Fibroblast of skin of abdomen (primary cell): ENCODE data around the gene PARVA.

Source experiments
- DNase-seq: peaks from one replicate; pipeline ENCODE4 v3.0.0-alpha.2; 2013

Gene PARVA

GRCh38 chr11:12534549-12534948 is 157.2 kb downstream of the PARVA start:
- DNase-seq: no peak

- no peak for DNase-seq
These were observed 157.9 kb downstream of the PARVA start for GRCh38 chr11:12535321-12535720.

GRCh38 chr11:12536566-12536965 is 159.2 kb downstream of the PARVA start:
- DNase-seq: no peak

GRCh38 chr11:12537778-12538401 is 160.5 kb downstream of the PARVA start:
- DNase-seq: no peak

- no peak for DNase-seq
These were observed 161.6 kb downstream of the PARVA start for GRCh38 chr11:12538889-12539421.

- DNase-seq: peak; percentile 95
These were observed 162.2 kb downstream of the PARVA start for GRCh38 chr11:12539572-12539971.

- DNase-seq: peak; percentile 68
These were observed 162.8 kb downstream of the PARVA start for GRCh38 chr11:12540075-12540680.

GRCh38 chr11:12540913-12541582 is 163.7 kb downstream of the PARVA start:
- DNase-seq: peak; percentile 96

- DNase-seq: no peak
These were observed 164.3 kb downstream of the PARVA start for GRCh38 chr11:12541583-12542151.

- DNase-seq: peak; percentile 17
These were observed 165.0 kb downstream of the PARVA start for GRCh38 chr11:12542186-12542935.

GRCh38 chr11:12543596-12544415 is 166.4 kb downstream of the PARVA start:
- peak; percentile 25 for DNase-seq

- no peak for DNase-seq
These were observed 167.8 kb downstream of the PARVA start for GRCh38 chr11:12544986-12545775.

GRCh38 chr11:12546122-12546521 is 168.8 kb downstream of the PARVA start:
- DNase-seq: no peak

- DNase-seq: no peak
These were observed 169.3 kb downstream of the PARVA start for GRCh38 chr11:12546660-12547059.

GRCh38 chr11:12547953-12548650 is 170.7 kb downstream of the PARVA start:
- no peak for DNase-seq

- DNase-seq: peak; percentile 94
These were observed 175.3 kb downstream of the PARVA start for GRCh38 chr11:12552692-12553091.

- no peak for DNase-seq
These were observed 176.8 kb downstream of the PARVA start for GRCh38 chr11:12554122-12554521.

GRCh38 chr11:12556155-12556554 is 178.8 kb downstream of the PARVA start:
- peak; percentile 69 for DNase-seq

- DNase-seq: peak; percentile 99
These were observed 179.5 kb downstream of the PARVA start for GRCh38 chr11:12556788-12557384.

GRCh38 chr11:12559011-12559410 is 181.6 kb downstream of the PARVA start:
- DNase-seq: no peak
